Stimulated activated CD4-positive, alpha-beta T cell treated with anti-CD3 and anti-CD28 coated beads, Interleukin-15, amount 100 ng/mL, for 48 hours (primary cell): ENCODE measurements around the gene PCNX3.
"Not testable (repeated sequence)": the region's sequence is repeated elsewhere in the genome, so short reads cannot be mapped to it uniquely, and the experiment has no call there.

Experiments
- DNase-seq, 2 donors: peaks; one replicate each; pipeline ENCODE4 v3.0.0-alpha.2; 2020; ENCODE audit warnings: low read depth in 2 of 2

The PCNX3 gene

DNA sequence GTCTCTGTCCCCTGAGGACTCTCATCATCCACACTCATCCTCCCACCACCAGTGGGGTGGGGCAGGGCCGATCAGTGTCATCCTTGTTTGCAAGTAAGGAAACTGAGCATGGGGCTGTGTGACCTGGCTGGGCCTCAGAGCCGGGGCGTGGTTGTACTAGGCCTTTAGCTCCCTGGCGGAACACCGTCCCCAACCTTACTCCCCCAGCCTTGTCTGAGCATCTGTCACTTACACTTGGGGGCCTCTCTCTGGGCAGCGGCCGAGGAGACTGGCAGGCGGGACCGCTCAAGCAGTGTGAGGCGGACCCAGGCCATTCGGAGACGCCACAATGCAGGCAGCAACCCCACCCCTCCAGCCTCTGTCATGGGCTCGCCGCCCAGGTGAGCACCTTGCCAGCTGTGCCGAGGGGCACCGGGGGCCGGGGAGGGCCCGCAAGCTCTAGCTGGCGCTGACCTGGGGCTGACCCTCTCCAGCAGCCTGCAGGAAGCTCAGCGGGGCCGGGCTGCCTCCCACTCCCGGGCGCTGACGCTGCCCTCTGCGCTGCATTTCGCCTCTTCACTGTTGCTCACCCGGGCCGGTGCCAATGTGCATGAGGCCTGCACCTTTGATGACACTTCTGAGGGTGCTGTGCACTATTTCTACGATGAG lies 3.8 kb downstream of the PCNX3 start:
- no peak for DNase-seq

- DNase-seq: no peak
These were observed 5.1 kb downstream of the PCNX3 start for GRCh38 chr11:65620666-65621065.

GRCh38 chr11:65621460-65621859 lies 5.9 kb downstream of the PCNX3 start:
- DNase-seq: no peak

DNA sequence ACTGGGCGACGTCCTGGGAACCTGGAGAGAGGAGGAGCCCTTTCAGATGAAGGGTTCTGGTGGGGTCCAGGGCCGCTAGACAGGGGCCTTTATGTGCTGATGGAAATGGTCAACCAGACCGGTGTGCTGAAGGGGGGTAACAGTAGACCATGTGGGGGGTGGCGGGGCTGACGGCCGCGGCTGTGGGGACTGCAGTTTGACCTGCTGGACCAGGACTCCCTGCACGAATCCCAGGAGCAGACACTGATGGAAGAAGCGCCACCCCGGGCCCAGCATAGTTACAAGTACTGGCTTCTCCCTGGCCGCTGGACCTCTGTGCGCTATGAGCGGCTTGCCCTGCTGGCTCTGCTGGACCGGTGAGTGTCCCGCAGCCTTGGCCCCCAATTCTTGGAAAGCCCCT lies 6.4 kb downstream of the PCNX3 start:
- DNase-seq: no peak

- no peak for DNase-seq
These were observed 7.6 kb downstream of the PCNX3 start for GRCh38 chr11:65623177-65623576.

GRCh38 chr11:65623852-65624616 lies 8.5 kb downstream of the PCNX3 start:
- DNase-seq: no peak

DNA sequence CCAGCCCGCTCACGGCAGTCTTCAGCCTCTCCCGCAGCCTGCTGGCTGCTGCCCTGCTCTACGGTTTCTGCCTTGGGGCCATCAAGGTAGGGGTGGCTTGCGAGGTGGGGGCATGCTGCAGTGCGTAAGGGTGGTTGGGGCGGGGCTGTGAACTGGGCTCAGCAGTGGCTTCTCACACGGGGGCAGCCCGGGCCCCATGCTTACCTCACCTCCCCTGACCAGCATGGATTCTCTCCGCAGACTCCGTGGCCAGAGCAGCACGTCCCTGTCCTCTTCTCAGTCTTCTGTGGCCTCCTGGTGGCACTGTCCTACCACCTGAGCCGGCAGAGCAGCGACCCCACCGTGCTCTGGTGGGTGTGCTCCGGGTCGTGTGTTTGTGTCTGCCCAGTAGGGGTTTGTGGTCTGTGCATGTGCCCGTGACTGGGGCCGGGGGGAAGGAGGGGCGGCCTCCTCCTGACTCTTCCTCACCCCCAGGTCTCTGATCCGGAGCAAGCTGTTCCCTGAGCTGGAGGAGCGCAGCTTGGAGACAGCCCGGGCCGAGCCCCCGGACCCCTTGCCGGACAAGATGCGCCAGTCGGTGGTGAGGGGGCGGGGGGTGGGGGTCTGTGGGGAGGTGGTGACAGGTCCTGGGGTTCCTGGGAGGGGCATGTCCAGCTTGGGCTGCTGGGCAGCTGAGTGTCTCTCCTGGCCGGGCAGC lies 9.5 kb downstream of the PCNX3 start:
- DNase-seq: no peak

GRCh38 chr11:65625628-65626342 lies 10.2 kb downstream of the PCNX3 start:
- peak in 1 of 2 donors; percentile 32 for DNase-seq

GRCh38 chr11:65627202-65627601 lies 11.6 kb downstream of the PCNX3 start:
- DNase-seq: no peak

GRCh38 chr11:65629579-65629978 lies 14.0 kb downstream of the PCNX3 start:
- DNase-seq: no peak

DNA sequence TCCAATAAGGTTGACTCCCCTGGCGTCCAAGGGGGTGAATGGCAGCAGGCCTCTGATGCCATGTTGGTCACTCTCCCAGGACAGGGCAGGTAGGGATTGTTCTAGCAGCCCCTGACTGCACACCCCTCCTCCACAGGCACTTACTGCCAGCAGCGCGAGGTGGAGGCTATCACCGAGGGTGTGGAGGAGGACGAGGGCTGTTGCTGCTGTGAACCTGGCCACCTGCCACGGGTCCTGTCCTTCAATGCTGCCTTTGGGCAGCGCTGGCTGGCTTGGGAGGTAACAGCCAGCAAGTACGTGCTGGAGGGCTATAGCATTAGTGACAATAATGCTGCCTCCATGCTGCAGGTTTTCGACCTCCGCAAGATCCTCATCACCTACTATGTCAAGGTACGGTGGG lies 14.6 kb downstream of the PCNX3 start:
- no peak for DNase-seq

- no peak for DNase-seq
These were observed 18.0 kb downstream of the PCNX3 start for GRCh38 chr11:65633390-65634108.

GRCh38 chr11:65634109-65634436 lies 18.5 kb downstream of the PCNX3 start:
- DNase-seq: no peak

GRCh38 chr11:65634440-65634839 lies 18.9 kb downstream of the PCNX3 start:
- no peak for DNase-seq

DNA sequence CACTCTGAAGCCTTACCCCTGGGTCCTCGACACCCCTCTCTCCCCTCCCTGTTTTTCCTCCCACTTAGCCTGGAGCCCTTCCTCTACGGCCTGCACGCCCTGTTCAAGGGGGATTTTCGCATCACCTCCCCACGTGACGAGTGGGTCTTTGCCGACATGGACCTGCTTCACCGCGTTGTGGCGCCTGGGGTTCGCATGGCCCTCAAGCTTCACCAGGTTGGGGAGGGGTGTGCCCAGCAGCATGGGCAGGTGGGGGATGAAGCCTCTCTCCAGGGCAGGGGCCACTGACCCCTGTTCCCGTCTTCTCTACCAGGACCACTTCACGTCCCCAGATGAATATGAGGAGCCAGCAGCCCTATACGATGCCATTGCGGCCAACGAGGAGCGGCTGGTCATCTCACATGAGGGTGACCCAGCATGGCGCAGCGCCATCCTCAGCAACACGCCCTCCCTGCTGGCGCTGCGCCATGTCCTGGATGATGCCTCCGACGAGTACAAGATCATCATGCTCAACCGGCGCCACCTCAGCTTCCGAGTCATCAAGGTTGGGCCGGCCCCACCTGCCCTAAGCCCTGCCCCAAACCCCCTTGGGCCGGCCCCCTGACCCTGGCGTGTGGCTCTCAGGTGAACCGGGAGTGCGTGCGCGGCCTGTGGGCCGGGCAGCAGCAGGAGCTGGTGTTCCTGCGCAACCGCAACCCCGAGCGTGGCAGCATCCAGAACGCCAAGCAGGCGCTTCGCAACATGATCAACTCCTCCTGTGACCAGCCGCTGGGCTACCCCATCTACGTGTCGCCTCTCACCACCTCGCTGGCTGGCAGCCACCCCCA lies 19.5 kb downstream of the PCNX3 start:
- no peak for DNase-seq

DNA sequence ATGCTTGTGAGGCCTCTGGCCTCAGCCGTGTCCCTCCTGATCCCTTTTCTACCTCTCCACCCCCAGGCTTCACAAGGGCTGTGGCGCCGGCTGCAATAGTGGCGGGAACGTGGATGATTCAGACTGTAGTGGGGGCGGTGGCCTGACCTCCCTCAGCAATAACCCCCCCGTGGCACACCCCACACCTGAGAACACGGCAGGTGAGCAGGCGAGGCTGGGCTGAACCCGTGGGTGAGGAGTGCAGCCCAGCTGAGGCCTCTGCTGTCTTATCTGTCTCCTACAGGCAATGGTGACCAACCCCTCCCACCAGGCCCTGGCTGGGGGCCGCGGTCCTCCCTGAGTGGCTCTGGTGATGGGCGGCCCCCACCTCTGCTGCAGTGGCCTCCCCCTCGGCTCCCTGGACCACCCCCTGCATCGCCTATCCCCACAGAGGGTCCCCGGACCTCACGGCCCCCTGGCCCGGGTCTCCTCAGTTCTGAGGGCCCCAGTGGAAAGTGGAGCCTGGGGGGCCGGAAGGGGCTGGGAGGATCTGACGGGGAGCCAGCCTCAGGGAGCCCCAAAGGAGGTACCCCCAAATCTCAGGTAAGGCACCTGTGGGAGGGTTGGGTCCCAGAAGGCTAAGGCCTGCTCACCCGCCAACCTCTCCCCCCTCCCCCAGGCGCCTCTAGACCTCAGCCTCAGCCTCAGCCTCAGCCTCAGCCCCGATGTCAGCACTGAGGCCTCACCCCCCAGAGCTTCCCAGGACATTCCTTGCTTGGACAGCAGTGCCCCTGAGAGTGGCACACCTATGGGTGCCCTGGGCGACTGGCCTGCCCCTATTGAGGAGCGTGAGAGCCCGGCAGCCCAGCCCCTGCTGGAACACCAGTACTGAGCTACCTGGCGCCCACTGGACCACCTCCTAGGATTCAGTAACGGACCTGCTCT lies 20.8 kb downstream of the PCNX3 start:
- DNase-seq: no peak

- no peak for DNase-seq
These were observed 21.5 kb downstream of the PCNX3 start for GRCh38 chr11:65637032-65637557.

- peak; percentile 45 to 66 for DNase-seq
These were observed 22.3 kb downstream of the PCNX3 start, which contains the start of gene SIPA1 for GRCh38 chr11:65637794-65638419. TSS of gene SIPA1 (plus strand) at chr11:65638101. CDS start at chr11:65640922, 2,821 bp downstream.

- not testable (repeated sequence) for DNase-seq
These were observed 23.6 kb downstream of the PCNX3 start for GRCh38 chr11:65639228-65639597.
